Psoas muscle (tissue), 8 donors: ENCODE measurements around the gene SUSD3. TPM values are rescaled to one million over a fixed set of nuclear protein-coding genes. Genes with fewer than 3 reads are reported as not detected.

Source experiments
- ATAC-seq, 4 donors: fragments of 200-7000 bp; cut with Tn5 transposase; one replicate each; pipeline ENCODE4 v1.9.1; 2020; ENCODE audit warnings: moderate library complexity in 3 of 4, mild to moderate bottlenecking in 2 of 4
- DNase-seq, 2 donors: peaks; one replicate each; pipeline ENCODE4 v3.0.0-alpha.2; 2020
- H3K27ac ChIP-seq: fragments of 200-600 bp; one replicate; pipeline ENCODE4 v1.8.0; 2022
- H3K27me3 ChIP-seq, 3 donors: fragments of 200-600 bp in 1 of 3; one replicate each; pipeline versions ENCODE4 v1.6.1 to v1.8.0; 2013 to 2022; ENCODE audit warnings: low read length in 2 of 3, mild to moderate bottlenecking in 2 of 3, moderate library complexity in 1 of 3; ENCODE audit not compliant: insufficient read depth in 3 of 3
- H3K36me3 ChIP-seq, 2 donors: fragments of 200-600 bp in 1 of 2; one replicate each; pipeline versions ENCODE4 v1.6.1 to v1.8.0; 2013 to 2022; ENCODE audit warnings: low read depth in 1 of 2, mild to moderate bottlenecking in 1 of 2, moderate library complexity in 1 of 2; ENCODE audit not compliant: insufficient read depth in 1 of 2
- H3K4me1 ChIP-seq: fragments of 200-600 bp; one replicate; pipeline ENCODE4 v1.8.0; 2022
- H3K4me3 ChIP-seq: fragments of 200-600 bp; one replicate; pipeline ENCODE4 v1.8.0; 2022; ENCODE audit warnings: mild to moderate bottlenecking
- H3K9me3 ChIP-seq: fragments of 200-600 bp; one replicate; pipeline ENCODE4 v1.8.0; 2022
- CTCF ChIP-seq: fragments of 200-600 bp; IDR thresholded peaks from one replicate; pipeline ENCODE4 v1.8.0; 2022; ENCODE audit warnings: antibody characterized with exemption
- WGBS, 3 donors: extraction: QIAGEN DNeasy Blood & Tissue Kit; methylation state at CpG; one replicate each; pipeline versions ENCODE4 v1.1.6 to v1.1.7; 2013; 5-methylcytosine and 5-hydroxymethylcytosine counted together
- intact Hi-C, 2 donors: fragments of 100-400 bp; cut with DNase I; formaldehyde crosslinking; loops; one replicate each; pipeline versions ENCODE4 v1.11.0 to v1.14.2; 2022
- polyA plus RNA-seq, 3 donors: library from polyadenylated mRNA; stranded (reverse); fragments of 200-250 nt; gene quantifications; one replicate each; pipeline ENCODE4 v1.2.3, GENCODE V29; 2013
- total RNA-seq, 4 donors: library from RNA; stranded (reverse); fragmentation: NEBNext Ultra II Directional in 2 of 4; extraction: Animal tissue kit (Norgen Biotek cat#: 25700) in 2 of 4; gene quantifications; one replicate each; pipeline versions ENCODE4 v1.2.1 to v1.2.4, GENCODE V29; 2021 to 2023
- donor health status: healthy with polysubstance abuse.
- donor health status: DM: no; HTN: no; CAD: no; lungs with moderate emphysema.
- donor health status: Bipolar disorder and iron deficiency.
- donor health status: healthy.
- donor health status: DM: yes; HTN: yes; CAD: no.
- donor health status: DM: no; HTN: no; CAD: no.
- donor health status: DM: no; HTN: no; CAD: no.
- donor health status: DM: yes; HTN: yes; CAD: no.

The SUSD3 gene
- total and polyA plus RNA-seq, 7 donors, result 0.13 to 0.65 (median 0.34) TPM; not detected in 2

DNA sequence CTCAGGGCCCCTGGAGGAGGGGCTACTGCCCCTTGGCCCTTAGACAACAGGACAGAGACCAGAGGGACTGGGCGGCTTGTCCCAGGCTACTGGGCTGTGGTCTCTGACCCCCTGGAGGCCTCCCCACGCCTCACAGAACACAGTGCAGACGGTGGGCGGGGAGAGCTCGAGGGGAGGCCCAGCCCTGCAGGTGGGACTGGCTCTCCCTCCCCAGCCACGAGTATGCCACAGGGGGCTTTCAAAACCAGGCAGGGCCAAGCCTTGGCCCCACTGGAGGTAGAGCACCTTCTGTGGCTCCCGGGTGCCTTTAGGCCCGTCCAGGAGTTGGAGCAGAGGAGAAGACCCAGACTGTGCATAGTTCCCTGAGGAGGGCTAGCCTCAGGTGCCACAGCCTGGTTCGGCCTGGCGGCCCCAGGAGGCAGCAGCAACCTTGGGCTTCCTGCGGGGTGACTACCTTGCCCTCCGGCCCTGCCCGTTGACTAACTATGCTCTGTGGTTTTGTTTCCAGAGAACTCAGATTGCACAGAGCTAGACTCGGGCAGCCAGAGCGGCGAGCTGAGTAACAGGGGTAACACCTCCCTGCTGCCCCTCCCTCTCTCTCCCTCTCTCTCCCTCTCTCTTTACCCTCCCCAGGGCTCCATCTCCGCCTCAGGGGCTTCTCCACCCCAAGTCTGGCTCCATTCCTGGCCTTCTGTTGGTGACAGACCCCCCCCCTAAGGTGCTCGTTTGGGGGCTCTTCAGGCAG, 53.0 kb downstream of the SUSD3 start:
- 86 to 91% (median 88%) methylated on average over 16 to 18 of the region's 18 CpGs for WGBS, 3 donors
- H3K4me3 ChIP-seq, result no peak overlapping the region
- intact Hi-C loops, result loop anchor here in 1 of 2 donors (5.0 kb wide), 1 partner anchor 191 kb away; no protein-coding TSS in a partner anchor
- H3K27ac ChIP-seq, result no peak overlapping the region
- ATAC-seq (no peak), DNase-seq (peak; percentile 25 to 46)
- peaks cover 14% of the 10 kb centered on the region for H3K4me1 ChIP-seq
- peaks cover 4 to 59% of the 10 kb centered on the region in 2 donors for H3K36me3 ChIP-seq
- TF ChIP-seq CTCF, result no peak
- no peaks in the 10 kb centered on the region for H3K9me3 ChIP-seq
- H3K27me3 ChIP-seq, result no peaks in the 10 kb centered on the region

- peaks cover 4 to 59% of the 10 kb centered on the region in 2 donors for H3K36me3 ChIP-seq
Observed at GRCh38 chr9:93112116-93112863, 53.8 kb downstream of the SUSD3 start.

DNA sequence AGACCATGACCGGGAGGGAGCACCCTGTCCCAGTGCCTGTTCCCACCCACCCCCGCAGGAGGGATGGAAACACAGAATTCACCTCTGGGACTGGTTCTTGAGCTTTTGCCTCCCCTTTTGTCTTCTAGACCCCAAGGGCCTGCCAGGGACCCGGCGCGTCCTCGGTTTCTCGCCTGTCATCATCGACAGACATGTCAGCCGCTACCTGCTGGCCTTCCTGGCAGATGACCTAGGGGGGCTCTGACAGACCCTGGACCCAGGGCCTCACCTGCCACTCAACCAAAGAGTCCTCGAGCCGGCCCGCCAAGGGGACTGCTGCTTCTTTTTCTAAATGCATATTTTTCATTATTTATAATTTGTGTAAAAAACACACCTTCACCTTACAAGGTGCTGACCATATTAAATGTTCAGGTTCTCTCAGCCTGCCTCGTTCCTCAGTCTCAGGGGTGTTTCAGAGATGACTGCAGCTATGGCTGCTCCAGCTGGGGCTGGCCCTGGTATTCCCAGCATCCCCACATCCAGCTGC, 54.4 kb downstream of the SUSD3 start:
- H3K9me3 ChIP-seq, result no peaks in the 10 kb centered on the region
- DNase-seq (peak; percentile 10 to 54), ATAC-seq (no peak)
- H3K27me3 ChIP-seq, result no peaks in the 10 kb centered on the region
- H3K4me1 ChIP-seq, result peaks cover 14% of the 10 kb centered on the region
- intact Hi-C loops, result loop anchor here in 1 of 2 donors (5.0 kb wide), 1 partner anchor 189 kb away; no protein-coding TSS in a partner anchor
- H3K4me3 ChIP-seq, result no peak overlapping the region
- peaks cover 4 to 54% of the 10 kb centered on the region in 2 donors for H3K36me3 ChIP-seq
- TF ChIP-seq CTCF, result no peak
- H3K27ac ChIP-seq, result no peak overlapping the region
- 80 to 91% (median 87%) methylated on average over 13 of the region's 13 CpGs for WGBS, 3 donors

More at GRCh38 chr9:93112116-93112863, 53.8 kb downstream of the SUSD3 start:
- TF ChIP-seq CTCF, result no peak
- 81 to 92% (median 83%) methylated on average over 15 of the region's 15 CpGs for WGBS, 3 donors
- Histone ChIP-seq H3K4me1 (peaks cover 14% of the 10 kb centered on the region), H3K9me3 (no peaks in the 10 kb centered on the region), H3K27ac (no peak overlapping the region), H3K4me3 (no peak overlapping the region), H3K27me3 (no peaks in the 10 kb centered on the region)
- DNase-seq (peak; percentile 21 to 55), ATAC-seq (no peak)
- intact Hi-C loops, result loop anchor here in 1 of 2 donors (5.0 kb wide), 1 partner anchor 190 kb away; no protein-coding TSS in a partner anchor

DNA sequence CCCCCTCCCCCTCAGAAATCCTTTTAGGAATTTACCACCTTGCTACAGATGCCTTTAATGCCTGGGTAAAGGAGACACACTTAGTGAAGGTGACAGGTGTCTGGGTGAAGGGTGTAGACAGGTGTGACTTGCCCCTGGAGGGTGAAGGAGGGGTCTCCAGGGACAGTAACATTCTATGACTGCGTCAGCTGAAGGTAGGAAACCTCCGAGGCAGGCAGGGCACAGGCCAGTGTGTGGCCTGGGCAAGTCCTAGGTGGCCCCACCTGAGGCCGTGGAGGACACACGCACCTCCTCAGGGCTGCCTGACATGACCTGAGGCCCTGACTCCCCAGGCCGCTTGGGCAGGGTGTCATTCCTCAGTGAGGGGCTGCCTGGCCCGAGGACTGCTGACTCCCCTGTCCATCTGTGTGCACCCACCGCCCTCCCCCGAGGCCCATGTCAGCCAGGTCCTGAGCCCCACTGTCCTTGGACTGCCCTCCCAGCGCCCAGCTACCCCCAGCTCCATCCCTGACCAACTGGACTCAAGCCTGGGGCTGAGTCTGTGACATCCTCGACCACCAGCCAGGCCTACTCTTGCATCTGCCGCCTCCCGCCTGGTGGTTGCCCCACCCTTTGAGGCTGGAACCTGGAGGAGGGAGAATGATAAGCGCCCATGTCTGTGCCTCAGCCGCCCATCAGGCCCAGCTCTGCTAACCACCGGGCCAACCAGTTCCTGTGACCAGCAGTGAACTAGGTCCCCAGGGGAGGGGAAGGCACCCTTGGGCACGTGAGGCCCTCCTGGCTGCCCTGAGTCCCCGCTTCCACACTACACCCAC, 55.9 kb downstream of the SUSD3 start:
- H3K27me3 ChIP-seq, result no peaks in the 10 kb centered on the region
- DNase-seq (peak; percentile 15 to 54), ATAC-seq (no peak)
- H3K27ac ChIP-seq, result no peak overlapping the region
- peaks cover 6% of the 10 kb centered on the region for H3K4me1 ChIP-seq
- H3K9me3 ChIP-seq, result no peaks in the 10 kb centered on the region
- TF ChIP-seq CTCF, result no peak
- H3K4me3 ChIP-seq, result no peak overlapping the region
- intact Hi-C loops, result loop anchor here in 1 of 2 donors (5.0 kb wide), 1 partner anchor 188 kb away; no protein-coding TSS in a partner anchor
- H3K36me3 ChIP-seq, result peaks cover 4 to 44% of the 10 kb centered on the region in 2 donors
- 81 to 90% (median 82%) methylated on average over 15 to 17 of the region's 17 CpGs for WGBS, 3 donors
